Erythroblast (primary cell): Measurements from ENCODE around the gene CDH22.

Experiments
- GATA1 ChIP-seq: IDR thresholded peaks from 2 replicates; pipeline ENCODE4 v1.6.1; 2011; ENCODE audit warnings: low read depth, mild to moderate bottlenecking, control low read depth, low read length, moderate library complexity
- POLR2A ChIP-seq: IDR thresholded peaks from 2 replicates; pipeline ENCODE4 v1.6.1; 2011; ENCODE audit warnings: mild to moderate bottlenecking, low read length

DNA sequence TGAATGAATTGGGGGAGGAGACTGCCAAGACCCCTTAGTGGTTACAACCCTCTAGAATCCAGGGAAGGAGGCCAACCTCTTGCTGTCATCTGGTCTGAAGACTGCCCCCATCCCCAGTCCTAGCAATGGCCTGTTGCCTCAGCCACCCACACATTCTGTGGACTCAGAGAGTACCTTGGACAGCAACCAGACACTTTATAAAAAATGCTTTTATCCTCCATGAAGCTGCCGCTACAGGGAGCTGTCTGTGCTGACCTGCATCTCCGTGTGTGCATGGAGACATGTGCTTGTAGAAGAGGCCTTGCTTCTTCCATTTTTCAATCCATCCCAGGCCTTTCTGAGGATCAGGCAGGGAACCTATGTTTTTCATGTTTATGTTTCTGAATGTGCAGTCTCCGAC lies 15.2 kb downstream of the CDH22 start:
- TF ChIP-seq POLR2A (no peak), GATA1 (no peak)
